ENCODE data around the gene PIK3C2A.

PIK3C2A gene

GRCh38 chr11:17209939-17210245 is 2.1 kb upstream of the PIK3C2A start:
- FAIRE-seq: no peak

- FAIRE-seq: peak; percentile 92
These were observed 642 bp upstream of the PIK3C2A start for GRCh38 chr11:17208257-17208999.

GRCh38 chr11:17206463-17206862 is 1.3 kb downstream of the PIK3C2A start:
- FAIRE-seq: no peak

- FAIRE-seq: peak; percentile 27
These were observed 10.3 kb downstream of the PIK3C2A start for GRCh38 chr11:17197431-17197898.

GRCh38 chr11:17188675-17189074 is 19.1 kb downstream of the PIK3C2A start:
- no peak for FAIRE-seq

GRCh38 chr11:17186932-17187692 is 20.7 kb downstream of the PIK3C2A start:
- peak; percentile 21 for FAIRE-seq

- FAIRE-seq: no peak
These were observed 21.8 kb downstream of the PIK3C2A start for GRCh38 chr11:17185938-17186337.

GRCh38 chr11:17184882-17185587 is 22.8 kb downstream of the PIK3C2A start:
- no peak for FAIRE-seq

- no peak for FAIRE-seq
These were observed 23.9 kb downstream of the PIK3C2A start for GRCh38 chr11:17183836-17184235.

- no peak for FAIRE-seq
These were observed 27.8 kb downstream of the PIK3C2A start for GRCh38 chr11:17179970-17180369.

GRCh38 chr11:17173332-17173731 is 34.5 kb downstream of the PIK3C2A start:
- FAIRE-seq: no peak

- no peak for FAIRE-seq
These were observed 35.9 kb downstream of the PIK3C2A start for GRCh38 chr11:17171916-17172315.

GRCh38 chr11:17171343-17171742 is 36.4 kb downstream of the PIK3C2A start:
- no peak for FAIRE-seq

GRCh38 chr11:17169876-17170275 is 37.9 kb downstream of the PIK3C2A start:
- no peak for FAIRE-seq

- FAIRE-seq: no peak
These were observed 42.4 kb downstream of the PIK3C2A start for GRCh38 chr11:17165247-17165890.

- no peak for FAIRE-seq
These were observed 43.2 kb downstream of the PIK3C2A start for GRCh38 chr11:17164361-17165246.

GRCh38 chr11:17163736-17164135 is 44.0 kb downstream of the PIK3C2A start:
- FAIRE-seq: no peak

- no peak for FAIRE-seq
These were observed 44.5 kb downstream of the PIK3C2A start for GRCh38 chr11:17163291-17163690.

GRCh38 chr11:17162376-17162775 is 45.4 kb downstream of the PIK3C2A start:
- no peak for FAIRE-seq

GRCh38 chr11:17161515-17161914 is 46.3 kb downstream of the PIK3C2A start:
- FAIRE-seq: no peak

GRCh38 chr11:17159441-17159840 is 48.3 kb downstream of the PIK3C2A start:
- no peak for FAIRE-seq
